HG03460 (cell line): ENCODE results near the gene LPP.
A peak's percentile ranks its signal among the peaks of the same experiment; 100 is the strongest.

Experiments
- ATAC-seq: cut with Tn5 transposase; IDR thresholded peaks from one replicate; pipeline ENCODE4 v1.9.1; 2021; ENCODE audit not compliant: unreplicated experiment

LPP gene

DNA sequence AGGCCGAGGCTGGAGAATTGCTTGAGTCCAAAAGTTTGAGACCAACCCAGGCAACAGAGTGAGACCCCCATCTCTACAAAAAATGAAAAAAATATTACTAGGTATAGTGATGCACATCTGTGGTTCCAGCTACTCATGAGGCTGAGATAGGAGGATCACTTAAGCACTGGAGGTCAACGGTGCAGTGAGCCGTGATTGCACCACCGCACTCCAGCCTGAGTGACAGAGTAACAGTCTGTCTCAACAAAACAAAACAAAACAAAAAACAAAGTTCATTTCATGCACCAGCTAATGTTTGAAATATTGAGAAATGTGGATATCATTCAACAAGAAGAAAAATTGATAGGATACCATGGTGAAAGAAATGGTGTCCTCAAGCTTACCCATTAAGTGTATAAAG is 567.4 kb downstream of the LPP start:
- ATAC-seq, result no peak

DNA sequence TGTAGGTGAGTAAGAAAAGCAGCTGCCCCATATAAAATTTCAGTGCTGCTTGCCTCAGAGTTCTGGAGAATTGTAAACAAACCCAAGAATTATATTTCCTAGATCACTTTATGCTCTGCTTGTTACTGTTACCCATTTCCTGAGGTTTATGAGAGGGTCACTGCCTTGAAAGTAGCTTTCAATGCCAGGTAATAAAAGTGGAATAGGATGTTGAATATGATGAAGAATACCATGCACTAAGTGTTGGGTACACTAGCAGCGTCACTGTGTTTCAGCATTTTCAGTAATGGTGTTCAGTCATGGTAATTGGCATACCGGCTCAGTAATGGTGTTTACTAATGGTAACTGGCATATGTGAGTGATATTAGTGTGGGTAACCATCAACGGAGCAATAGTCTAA is 568.0 kb downstream of the LPP start:
- no peak for ATAC-seq

DNA sequence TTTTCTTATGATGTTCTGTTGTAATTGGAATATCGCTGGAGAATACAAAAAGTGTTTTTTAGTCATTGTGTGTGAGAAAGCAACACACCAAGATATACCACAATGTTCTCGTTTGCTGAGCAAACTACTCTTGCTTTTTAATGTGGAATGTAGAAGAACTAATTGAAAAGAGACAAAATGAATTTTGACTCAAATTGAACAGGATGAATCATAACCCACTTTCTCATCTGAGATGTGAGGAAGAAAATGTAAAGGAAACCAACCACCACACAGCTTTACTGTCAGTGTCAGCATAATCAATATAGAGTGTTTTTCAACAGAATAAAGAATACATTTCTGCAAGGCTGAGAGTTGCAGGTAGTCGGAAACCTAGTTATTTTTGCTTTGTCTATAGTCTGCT is 569.0 kb downstream of the LPP start:
- ATAC-seq, result no peak

DNA sequence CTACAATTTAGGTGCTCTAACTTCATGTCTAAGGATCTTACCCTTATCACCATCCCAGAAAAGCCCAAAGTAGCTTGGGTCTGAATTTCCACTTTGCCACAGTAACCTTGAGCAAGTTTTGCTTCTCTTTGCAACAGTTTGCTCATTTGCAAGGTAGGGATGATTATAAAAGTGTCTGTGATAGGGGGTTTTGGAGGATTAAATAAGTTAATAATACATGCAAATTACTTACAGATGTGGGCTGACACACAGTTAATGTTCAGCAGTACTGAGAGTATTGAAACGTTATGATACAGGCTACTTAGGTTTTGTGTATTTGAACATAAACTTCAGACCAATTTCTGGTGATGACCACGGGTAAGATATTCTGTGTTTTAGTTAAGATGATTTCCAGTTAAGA is 573.1 kb downstream of the LPP start:
- no peak for ATAC-seq

DNA sequence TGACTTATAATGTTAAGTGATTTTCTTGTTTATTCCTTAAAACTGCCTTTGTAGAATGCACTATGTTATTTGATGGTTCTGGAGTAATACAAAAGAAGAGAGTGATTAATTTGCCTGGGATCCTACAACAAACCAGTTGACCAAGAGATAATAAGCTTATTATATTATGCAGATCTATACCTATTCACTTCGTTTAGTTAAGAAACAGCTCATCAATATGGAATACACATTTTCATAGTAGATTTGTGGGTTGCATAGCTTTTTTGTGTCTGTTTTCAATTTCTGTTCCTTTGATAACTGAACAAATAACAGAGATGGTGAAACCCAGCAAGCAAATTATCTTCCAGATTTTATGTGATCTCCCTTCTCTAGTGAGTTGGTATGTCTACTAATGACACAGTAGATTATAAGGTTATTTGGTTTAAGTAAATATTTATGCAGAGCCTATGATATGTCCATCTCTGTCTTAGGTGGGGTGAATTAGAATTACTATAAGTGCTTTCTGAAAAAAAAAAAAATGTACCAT is 574.5 kb downstream of the LPP start:
- no peak for ATAC-seq

DNA sequence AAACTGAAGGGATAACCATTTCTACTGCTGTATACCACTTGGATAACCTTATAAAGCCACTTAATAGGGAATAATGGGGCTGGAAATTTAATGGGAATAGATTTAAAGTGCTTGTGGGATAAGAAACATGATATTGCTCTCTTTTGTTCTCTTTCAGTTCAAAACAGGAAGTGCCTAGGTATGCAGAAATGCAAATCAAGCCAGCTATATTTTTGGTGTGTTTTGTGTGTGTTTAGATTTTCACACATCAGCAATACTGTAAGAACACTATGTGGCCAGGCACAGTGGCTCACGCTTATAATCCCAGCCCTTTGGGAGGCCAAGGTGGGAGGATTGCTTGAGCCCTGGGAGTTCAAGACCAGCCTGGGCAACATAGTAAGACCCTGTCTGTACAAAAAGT is 575.5 kb downstream of the LPP start:
- ATAC-seq, result no peak

DNA sequence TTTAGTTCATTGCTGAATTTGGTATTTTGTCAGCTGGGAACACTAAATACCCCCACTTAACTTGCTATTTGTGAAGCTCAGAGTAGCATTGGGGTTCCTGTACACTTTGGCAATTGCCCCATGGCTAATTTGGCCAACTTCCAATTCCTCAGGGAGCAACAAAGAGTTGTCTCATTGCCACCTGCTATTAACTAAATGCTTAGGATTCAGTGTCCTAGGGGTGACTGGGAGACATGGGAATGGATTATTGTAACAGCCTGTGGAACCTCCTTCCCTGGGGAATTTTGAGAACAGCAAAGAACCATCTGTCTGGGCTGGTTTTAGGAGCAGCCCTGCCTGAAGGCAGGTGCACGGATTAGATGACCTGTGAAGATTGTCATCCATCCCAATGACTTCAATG is 580.4 kb downstream of the LPP start:
- no peak for ATAC-seq

DNA sequence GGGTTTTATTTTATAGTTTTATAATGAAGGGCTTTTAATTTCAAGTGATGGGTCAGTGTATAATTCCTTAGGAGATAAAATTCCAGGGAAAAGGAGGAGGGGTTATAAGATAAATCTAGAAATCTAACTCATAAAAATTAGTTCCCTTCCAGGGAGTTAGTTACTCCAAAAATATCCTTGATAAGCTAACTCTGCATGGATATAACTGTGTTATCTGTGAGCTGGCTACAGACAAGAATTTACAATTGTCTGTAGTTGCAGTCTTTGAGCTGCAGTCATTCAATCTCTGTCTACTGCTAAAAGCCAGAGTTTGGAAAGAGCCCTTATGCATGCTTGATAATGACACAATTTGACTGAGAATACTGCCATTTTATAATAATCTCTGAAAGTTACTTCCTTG is 585.6 kb downstream of the LPP start:
- no peak for ATAC-seq

DNA sequence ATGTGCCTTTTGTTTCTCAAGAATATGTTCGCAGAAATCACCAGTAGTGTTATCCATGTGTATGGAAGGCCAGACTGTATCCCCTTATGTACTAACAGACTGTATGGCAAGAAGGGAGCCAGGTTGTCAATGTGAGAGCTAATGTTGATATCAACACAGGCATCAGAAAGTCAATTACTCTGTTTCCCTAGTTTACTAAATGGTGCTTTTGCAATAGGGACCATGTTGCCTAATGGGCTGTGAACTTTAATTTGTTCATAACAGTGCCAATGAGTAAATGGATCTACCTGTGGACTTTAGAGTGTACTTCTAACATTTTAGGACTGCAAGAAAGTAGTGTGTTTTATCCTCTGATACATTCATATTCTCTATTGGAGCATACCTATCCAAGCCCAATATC is 586.1 kb downstream of the LPP start:
- ATAC-seq, result no peak

DNA sequence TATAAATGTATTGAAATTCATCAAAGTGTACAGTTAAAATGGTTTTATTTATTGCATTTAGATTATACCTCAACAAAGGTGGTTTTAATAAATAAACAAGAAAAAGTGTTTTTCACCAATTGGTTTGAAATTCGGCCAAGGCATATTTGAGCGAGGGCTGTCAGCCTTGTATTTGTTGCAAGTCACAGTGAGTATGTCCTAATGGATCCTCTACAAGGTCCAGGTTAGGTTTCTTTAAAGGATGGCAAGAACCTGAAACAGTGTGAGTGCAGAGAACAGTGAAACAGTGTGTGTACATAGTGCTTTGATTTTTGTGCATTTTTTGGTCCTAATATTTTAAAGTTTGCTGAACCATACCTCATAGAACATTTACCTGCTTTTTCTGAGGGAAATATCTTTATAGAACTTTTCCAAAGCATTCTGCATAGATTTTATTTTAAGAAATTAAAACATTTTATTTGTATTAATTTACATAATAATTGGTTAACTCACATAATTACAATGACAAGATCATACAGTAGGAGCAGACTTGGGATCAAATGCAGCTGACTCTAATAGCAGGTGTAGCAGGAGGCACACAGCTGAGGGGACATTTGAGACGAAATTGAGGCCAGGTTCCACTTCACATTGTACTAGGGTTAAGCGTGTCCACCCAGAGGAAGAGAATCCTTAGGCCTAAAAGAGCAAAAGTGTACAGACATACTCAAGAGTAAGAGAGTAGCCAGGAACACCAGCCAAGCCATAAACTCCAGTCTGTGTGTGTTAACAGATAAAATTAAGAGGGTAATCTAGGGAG is 589.0 kb downstream of the LPP start:
- no peak for ATAC-seq

DNA sequence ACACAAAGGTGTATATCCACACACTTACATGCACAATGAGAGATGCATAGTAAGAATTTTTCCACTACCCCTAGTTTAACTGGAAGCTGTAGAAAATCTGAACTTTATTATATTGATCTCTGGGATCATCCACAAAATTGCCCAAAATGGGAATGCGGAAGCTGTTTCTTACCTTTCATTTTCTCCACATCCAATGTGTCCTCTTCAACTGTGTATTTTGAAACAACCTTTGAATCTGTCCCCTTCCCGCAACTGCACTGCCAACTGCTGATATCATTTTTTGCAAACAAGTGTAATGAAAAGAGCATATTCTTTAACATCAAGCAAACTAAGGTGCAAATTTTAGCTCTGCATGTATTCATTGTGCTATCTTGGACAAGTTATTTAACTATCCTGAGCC is 590.2 kb downstream of the LPP start:
- no peak for ATAC-seq

DNA sequence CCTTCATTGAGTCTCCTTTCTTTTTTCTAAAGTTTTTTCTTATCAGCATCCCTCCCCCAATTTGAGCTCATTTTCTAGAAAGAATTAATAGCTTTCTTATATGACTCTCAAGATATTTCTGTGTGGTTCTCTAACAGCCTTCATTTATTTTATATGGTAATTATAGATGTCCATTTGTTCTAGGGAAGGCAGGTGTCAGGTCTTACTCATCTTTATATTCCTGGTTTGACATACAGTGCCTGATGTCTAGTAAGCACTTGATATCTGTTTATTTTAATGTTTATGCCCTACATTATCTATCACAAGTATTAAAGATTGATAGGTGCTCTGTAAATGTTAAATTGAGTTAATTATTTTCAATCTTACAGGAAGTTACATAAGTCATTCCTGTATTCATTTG is 591.1 kb downstream of the LPP start:
- no peak for ATAC-seq

DNA sequence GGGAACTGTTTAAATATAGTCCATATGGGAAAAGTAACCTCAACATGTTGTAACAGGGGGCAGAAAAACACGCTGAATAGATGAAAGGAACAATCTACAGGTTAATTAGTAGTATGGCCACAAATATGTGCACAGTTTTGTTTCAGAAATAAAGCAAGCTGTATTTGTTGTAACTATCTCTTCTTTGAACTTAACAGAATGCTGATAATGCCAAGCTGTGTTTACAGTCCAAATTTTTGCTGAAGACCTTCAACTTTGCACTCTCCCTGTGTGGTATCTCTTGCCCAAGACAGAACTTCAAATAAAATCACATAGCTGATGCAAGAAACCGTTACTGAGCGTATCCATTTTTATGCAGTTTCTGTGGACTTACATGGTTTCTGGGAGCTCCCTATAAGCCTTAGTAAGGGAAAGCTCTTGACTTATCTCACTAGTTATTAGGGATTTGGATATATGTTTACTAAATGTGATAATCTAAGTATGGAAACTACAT is 592.4 kb downstream of the LPP start:
- ATAC-seq, result no peak

DNA sequence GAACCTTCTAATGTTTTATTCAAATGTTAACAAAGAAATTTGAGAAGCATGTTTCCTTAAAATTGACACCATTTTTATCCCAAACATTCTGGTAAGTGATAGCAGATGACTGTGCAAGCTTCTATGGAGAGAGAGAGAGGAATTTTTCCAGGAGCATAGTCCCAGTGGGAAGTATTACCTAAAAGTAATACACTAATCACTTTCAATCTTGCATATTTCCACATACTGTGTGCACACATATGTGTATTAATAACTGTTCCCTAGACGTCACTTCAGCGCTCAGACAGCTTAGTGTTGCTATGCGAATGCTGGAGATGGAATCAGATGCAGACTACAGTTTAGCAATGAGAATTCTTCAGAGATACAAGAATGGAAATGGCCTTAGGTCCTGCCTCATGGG is 593.5 kb downstream of the LPP start:
- ATAC-seq, result no peak

DNA sequence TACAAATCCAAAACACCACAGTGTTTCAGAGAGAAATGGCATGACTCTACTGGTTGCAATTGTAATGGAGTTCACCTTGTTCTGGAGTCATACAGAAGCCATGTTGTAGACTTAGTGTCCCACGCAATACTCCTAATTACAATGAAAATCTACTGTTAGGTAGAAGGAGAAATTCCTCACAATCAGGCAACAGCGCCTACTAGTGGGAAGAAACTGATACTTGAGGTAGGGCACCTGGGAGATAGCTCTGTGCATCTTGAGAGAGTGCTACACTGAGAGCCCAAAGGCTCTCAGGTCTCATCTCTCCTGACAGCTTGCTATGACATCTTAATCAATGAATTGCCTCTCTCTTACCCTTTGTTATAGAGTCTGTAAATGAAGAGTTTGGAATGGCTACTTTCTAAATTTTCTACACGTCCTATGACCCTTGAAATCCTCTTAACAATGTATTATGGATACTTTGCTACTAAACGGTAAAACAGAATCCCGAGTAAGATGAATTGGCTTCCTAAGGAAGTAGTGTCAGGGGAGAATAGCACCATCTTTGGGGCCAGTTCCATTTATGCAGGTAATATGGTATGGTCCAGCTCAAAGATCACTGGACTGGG is 595.2 kb downstream of the LPP start:
- ATAC-seq, result no peak

DNA sequence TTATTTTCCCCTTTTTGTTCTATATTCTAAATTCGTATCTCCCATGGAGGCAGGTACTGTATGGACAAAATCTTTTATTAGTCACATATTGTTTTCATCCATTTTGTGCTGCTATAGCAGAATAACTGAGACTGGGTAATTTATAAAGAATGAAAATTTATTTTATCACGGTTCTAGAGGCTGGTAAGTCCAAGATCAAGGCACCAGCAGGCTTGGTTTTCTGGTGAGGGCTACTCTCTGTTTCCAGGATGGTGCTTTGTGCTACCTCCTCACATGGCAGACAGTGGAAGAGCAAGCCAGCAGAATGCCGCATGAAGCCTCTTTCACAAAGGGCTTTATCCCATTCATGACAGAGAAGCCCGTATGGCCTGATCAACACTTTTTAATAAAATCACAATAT is 595.9 kb downstream of the LPP start:
- ATAC-seq, result no peak

DNA sequence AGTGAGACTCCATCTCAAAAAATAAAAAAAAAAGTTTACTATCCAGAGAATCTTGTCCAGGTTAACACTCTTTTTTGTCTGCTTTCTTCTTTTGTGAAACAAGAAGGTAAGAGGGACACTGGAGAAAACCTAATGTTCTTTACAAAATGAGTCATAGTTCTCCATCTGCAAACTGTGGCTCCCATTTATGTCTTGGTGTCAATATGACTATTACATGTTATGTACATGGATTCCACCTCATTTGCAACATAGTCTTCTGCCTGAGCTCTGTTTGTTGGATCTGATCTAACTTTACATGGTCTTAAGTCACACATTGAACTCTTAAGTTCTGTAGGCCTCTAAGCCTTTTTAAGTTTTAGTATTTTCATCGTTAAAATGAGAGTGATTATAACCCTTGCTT is 596.7 kb downstream of the LPP start:
- no peak for ATAC-seq

DNA sequence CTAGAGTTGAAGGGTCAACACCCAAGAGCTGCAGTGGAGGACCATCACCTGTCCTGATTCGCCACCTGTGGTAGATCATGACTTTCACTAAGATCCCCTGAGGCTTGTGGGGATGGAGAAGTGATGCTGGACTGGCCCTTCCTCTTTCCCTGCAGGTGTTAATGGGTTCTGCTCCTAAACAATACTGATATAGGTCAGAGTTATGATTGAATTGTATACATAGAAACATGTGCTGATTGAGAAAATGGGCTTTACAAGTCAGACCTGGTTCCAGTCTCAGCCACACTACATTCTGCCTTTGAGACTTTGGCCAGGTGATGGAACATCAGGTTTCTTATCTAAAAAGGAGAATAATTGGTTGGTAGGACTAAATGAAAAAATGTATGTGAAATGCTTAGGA is 598.9 kb downstream of the LPP start:
- ATAC-seq, result peak; percentile 22

DNA sequence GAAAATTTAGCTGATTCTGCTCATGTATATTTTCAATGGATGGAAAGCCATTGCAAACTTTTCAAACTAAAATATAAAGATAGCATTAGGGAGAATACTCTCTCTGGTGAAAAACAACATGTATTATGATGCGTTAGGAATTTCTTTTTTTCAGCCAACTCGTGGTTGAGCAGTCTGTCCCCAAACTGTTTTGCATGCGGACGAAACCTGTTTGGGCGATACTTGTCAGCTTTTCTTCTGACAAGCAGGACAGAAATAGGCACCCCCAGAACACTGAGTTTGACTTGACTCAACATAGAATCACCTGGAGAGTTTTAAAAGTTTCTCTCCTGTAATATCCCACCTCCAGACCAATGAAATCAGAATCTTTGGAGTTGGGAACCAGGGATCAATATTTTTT is 600.3 kb downstream of the LPP start:
- ATAC-seq, result no peak

DNA sequence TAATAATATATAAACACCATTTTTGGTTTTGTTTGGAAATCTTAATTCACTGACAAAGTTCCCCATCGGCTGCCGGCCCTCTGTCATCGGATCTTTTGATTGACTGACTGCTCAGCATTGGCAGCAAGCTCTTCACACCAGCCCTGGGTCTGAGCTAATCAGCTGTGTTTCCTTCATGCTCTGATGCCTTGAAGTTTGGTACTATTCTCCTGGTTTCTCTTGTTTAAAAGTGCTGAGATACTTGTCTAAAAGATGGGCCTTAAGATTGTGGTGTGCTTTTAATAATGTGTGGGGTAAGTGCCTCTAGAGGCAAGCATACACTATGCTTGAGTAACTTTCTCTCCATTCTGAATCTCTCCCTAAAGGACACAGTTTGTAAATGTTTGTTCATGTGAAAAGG is 602.3 kb downstream of the LPP start:
- ATAC-seq, result no peak

DNA sequence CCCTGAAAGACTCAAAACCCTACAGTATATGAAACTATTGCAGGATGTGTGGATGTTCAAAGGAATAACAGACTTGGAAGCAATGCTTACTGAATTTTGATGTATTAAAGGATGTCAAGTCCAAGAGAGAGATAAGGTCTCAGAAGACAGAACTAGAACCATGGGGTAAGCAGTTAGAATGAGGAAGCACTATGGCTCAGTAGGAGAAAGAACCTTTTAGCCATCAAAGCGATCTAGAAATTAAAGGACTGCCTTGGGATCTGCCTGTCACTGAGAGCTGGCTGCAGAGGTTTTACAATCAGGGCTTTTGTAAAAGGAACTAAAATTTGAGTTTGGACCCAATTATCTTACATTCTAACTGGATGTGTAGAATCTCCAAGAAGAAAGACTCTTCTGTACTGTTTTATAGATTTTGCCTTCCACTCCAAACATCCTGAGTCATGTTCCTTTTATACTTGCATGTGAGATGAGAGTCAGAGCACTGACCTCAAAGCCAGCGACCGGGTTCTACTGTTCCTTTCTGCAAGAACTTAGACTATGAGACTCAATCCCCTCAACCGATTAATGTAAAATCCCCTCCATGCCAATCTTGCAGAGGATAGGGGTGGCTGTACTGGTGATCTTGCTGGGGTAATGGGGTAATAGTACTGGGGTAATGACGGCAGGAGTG is 605.5 kb downstream of the LPP start:
- no peak for ATAC-seq

DNA sequence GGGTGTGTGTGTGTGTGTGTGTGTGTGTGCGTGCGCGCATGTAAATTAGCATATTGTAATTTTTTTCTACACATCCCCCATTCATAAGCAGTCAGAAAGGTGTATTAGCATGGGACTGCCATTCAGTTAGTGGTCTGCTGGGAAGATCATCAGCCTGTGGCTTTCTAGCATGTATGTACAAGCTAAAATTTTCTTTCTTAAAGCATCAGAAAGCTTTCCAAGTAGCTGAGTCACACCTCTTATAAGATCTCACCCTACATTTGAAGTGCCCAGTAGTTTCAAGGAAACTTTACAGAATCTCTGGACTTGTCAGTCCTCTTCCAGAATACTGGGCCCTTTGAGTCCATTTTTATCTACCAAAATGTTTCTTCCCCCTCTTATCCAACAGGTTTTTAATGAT is 606.5 kb downstream of the LPP start:
- no peak for ATAC-seq
